HL-60 (cell line): Measurements from ENCODE around the gene ZFAND4.

ENCODE experiments used
- DNase-seq, 2 experiments: peaks; one replicate each; pipeline ENCODE4 v3.0.0-alpha.2; 2010 to 2020; ENCODE audit warnings: low read depth in 1 of 2, low spot score in 1 of 2
- H3K27ac ChIP-seq: fragments of 250-450 bp; sonication (Bioruptor Pico); replicated peaks from 2 replicates; pipeline ENCODE4 v1.5.1; 2020; ENCODE audit warnings: mild to moderate bottlenecking, moderate library complexity
- H3K27me3 ChIP-seq: fragments of 250-450 bp; sonication (Bioruptor Pico); 2 replicates; pipeline ENCODE4 v1.5.1; 2021; ENCODE audit warnings: mild to moderate bottlenecking, moderate library complexity; ENCODE audit not compliant: insufficient read depth, poor library complexity, severe bottlenecking
- H3K4me3 ChIP-seq: replicated peaks from 2 replicates; pipeline ENCODE4 v1.5.1; 2011; ENCODE audit warnings: mild to moderate bottlenecking, control low read depth, low read length; ENCODE audit not compliant: insufficient read depth
- GABPA ChIP-seq: IDR thresholded peaks from 2 replicates; pipeline ENCODE4 v1.6.1; 2012; ENCODE audit warnings: low read depth
- POLR2AphosphoS5 ChIP-seq: IDR thresholded peaks from 2 replicates; pipeline ENCODE4 v1.6.1; 2012; ENCODE audit warnings: low read depth
- REST ChIP-seq: IDR thresholded peaks from 2 replicates; pipeline ENCODE4 v1.6.1; 2012; ENCODE audit warnings: low read depth; ENCODE audit not compliant: insufficient replicate concordance
- SPI1 ChIP-seq: IDR thresholded peaks from 2 replicates; pipeline ENCODE4 v1.6.1; 2012; ENCODE audit warnings: low read depth, mild to moderate bottlenecking, borderline replicate concordance
- TF ChIP-seq, protein P1 (sequence below): IDR thresholded peaks from one replicate; pipeline ENCODE4 v1.5.1; 2011; ENCODE audit warnings: low read length, control low read depth, inconsistent platforms; ENCODE audit not compliant: insufficient read depth

Gene ZFAND4

DNA sequence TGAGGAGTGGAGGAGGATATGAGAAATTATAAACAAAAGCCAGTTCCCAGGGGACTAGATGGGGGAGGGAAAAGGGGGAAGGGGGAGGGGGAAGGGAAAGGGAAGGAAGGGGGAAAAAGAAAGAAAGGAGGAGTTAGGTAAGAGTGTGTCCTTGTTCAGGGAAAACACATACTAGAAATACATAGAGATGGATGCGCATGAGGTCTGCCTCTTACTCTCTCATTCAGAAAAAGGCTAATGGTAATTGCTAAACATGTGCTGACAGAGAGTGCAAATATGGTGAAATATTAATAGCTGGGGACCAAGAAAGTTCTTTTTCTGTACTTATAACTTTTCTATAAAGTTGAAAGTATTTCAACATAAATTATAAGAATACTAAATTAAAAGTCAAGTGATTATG lies 64.5 kb downstream of the ZFAND4 start:
- Histone ChIP-seq H3K4me3 (no peak overlapping the region), H3K27me3 (no peaks in the 10 kb centered on the region), H3K27ac (no peak overlapping the region)
- TF ChIP-seq POLR2AphosphoS5 = no peak
- no peak for TF ChIP-seq GABPA
- TF ChIP-seq SPI1 = no peak
- no peak for TF ChIP-seq REST
- TF ChIP-seq, protein P1, sequence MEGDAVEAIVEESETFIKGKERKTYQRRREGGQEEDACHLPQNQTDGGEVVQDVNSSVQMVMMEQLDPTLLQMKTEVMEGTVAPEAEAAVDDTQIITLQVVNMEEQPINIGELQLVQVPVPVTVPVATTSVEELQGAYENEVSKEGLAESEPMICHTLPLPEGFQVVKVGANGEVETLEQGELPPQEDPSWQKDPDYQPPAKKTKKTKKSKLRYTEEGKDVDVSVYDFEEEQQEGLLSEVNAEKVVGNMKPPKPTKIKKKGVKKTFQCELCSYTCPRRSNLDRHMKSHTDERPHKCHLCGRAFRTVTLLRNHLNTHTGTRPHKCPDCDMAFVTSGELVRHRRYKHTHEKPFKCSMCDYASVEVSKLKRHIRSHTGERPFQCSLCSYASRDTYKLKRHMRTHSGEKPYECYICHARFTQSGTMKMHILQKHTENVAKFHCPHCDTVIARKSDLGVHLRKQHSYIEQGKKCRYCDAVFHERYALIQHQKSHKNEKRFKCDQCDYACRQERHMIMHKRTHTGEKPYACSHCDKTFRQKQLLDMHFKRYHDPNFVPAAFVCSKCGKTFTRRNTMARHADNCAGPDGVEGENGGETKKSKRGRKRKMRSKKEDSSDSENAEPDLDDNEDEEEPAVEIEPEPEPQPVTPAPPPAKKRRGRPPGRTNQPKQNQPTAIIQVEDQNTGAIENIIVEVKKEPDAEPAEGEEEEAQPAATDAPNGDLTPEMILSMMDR = no peak
- DNase-seq = no peak

DNA sequence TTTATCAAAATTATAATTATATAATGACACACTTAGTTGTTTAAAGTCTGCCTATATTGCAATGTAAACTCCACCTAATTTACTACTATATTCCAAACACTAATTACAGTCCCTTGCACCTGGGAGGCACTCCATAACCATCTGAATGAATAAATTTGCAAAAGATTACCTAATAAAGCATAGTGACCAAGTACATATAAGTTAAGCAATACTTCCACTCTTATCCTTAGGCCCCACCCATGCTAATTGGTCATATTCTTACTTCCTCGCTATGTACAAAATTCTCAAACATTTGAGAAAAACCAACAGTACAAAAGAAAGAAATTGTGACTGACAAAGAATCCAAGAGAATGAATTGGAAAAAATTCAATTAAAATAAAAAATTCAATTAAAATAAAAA lies 65.3 kb downstream of the ZFAND4 start:
- peak in 1 of 2 experiments; percentile 15 for DNase-seq
- Histone ChIP-seq H3K27ac (no peak overlapping the region), H3K4me3 (no peak overlapping the region), H3K27me3 (no peaks in the 10 kb centered on the region)
- TF ChIP-seq, protein P1 = no peak
- TF ChIP-seq REST = no peak
- TF ChIP-seq POLR2AphosphoS5 = no peak
- no peak for TF ChIP-seq GABPA
- TF ChIP-seq SPI1 = no peak

GRCh38 chr10:45602836-45603235 lies 69.7 kb downstream of the ZFAND4 start:
- no peak for TF ChIP-seq GABPA
- TF ChIP-seq, protein P1 = no peak
- TF ChIP-seq POLR2AphosphoS5 = no peak
- no peak for TF ChIP-seq REST
- no peak for TF ChIP-seq SPI1
- Histone ChIP-seq H3K27ac (no peak overlapping the region), H3K27me3 (peaks cover 8% of the 10 kb centered on the region), H3K4me3 (no peak overlapping the region)
- DNase-seq = no peak
